HG03159 (cell line): ENCODE data around the gene TRIM13.
A peak's percentile ranks its signal among the peaks of the same experiment; 100 is the strongest.
"Not testable (repeated sequence)": the region's sequence is repeated elsewhere in the genome, so short reads cannot be mapped to it uniquely, and the experiment has no call there.

Source experiments
- ATAC-seq: cut with Tn5 transposase; IDR thresholded peaks from one replicate; pipeline ENCODE4 v1.9.1; 2021; ENCODE audit warnings: mild to moderate bottlenecking, moderate library complexity; ENCODE audit not compliant: unreplicated experiment

The TRIM13 gene, protein sequence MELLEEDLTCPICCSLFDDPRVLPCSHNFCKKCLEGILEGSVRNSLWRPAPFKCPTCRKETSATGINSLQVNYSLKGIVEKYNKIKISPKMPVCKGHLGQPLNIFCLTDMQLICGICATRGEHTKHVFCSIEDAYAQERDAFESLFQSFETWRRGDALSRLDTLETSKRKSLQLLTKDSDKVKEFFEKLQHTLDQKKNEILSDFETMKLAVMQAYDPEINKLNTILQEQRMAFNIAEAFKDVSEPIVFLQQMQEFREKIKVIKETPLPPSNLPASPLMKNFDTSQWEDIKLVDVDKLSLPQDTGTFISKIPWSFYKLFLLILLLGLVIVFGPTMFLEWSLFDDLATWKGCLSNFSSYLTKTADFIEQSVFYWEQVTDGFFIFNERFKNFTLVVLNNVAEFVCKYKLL

DNA sequence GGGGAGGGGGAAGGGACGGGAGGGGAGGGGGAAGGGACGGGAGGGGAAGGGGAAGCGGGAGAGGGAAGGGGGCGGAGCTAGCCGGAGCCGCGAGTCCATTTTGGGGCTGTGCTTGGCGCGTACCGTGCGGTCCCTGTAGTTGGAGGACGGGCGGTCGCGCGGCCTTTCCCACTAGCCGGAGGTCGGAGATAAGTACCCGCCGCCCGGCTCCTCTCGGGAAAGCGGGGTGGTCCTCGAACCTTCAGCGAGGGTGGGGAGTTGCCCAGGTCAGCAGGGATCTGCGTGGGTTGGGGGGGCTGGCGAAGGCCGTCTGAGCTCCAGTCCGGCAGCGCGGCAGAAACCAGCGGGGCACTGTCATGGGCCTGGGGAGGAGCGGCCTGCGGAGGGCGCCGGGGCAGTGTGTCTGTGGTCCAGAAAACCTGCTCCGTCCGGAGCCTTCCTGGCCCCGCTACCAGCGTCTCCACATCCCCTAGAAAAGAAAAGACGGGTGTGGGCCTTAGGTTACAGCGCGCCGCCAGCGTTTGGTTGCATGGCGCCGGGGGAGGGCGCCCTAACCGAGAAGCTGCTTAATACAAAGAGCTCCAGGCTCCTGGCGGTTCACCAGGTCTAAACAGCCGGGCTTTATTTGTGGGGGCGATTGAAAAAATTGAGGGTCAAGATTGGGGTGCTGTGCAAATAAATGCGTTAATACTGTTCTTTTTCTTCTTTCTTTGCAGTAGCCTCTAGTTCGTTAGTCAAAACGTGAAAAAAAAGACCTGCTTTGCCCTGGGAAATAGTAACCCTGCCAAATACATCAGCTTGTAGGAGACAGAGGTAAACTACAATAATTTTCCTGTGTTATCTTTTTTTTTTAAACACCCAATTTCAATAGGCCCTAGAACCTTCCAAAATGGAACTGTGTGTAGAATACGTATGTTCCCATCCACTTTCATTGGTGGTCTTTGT, at the start of gene TRIM13:
Gene TRIM13 (plus strand): TSS at position 92 of the 945 bp plus-strand sequence. CDS start 14,899 bp downstream, outside the sequence.
- ATAC-seq: peak; percentile 75

DNA sequence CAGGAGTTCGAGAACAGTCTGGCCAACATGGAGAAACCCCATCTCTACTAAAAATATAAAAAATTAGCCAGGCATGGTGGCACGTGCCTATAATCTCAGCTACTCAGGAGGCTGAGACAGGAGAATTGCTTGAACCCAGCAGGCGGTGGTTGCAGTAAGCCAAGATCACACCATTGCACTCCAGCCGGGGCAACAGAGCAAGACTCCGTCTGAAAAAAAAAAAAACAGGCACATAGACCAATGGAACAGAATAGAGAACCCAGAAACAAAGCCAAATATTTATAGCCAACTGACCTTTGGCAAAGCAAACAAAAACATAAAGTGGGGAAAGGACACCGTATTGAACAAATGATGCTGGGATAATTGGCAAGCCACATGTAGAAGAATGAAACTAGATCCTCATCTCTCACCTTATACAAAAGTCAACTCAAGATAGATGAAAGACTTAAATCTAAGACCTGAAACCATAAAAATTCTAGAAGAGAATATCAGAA, 48.0 kb upstream of the TRIM13 start:
- not testable (repeated sequence) for ATAC-seq

DNA sequence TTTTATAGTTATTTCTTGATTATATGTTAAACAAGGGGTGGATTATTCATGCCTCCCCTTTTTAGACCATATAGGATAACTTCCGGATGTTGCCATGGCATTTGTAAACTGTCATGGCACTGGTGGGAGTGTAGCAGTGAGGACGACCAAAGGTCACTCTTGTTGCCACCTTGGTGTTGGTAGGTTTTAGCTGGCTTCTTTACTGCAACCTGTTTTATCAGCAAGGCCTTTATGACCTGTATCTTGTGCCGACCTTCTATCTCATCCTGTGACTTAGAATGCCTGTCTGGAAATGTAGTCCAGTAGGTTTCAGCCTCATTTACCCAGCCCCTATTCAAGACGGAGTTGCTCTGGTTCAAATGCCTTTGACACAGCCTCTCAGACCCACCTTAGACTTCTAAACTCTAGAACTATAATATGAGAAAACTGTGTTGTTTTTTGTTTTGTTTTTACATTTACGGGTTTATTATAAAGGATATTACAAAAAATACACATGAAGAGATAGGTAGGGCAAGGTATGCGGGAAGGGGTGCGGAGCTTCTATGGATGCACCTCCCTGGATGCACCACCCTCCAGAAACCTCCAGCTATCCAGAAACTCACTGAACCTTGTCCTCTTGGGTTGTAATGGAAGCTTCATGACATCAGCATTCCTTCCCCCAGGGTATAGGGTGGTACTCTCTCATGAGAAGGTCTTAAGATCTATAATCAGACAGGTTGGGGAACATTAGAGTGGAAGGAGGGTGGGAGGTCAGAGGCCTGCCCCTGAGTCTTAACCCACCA, 44.9 kb upstream of the TRIM13 start:
- ATAC-seq: no peak

DNA sequence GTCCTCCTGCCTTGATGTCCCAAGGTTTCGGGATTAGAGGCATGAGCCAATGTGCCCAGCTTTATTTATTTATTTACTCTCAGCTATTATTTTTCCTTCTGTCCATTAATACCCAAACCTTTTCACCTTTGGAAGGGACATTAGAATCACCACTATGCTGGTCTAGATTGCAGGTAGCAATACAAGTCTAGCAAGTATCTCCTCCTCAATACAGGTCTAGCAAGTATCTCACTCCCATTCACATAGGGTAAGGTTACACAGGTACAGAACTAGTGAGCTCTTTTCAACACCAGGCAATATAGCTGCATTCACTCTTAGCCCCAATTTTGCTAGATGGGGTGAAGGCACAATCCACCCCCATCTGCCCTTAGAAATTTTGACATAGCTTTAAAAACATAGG, 43.3 kb upstream of the TRIM13 start:
- no peak for ATAC-seq

DNA sequence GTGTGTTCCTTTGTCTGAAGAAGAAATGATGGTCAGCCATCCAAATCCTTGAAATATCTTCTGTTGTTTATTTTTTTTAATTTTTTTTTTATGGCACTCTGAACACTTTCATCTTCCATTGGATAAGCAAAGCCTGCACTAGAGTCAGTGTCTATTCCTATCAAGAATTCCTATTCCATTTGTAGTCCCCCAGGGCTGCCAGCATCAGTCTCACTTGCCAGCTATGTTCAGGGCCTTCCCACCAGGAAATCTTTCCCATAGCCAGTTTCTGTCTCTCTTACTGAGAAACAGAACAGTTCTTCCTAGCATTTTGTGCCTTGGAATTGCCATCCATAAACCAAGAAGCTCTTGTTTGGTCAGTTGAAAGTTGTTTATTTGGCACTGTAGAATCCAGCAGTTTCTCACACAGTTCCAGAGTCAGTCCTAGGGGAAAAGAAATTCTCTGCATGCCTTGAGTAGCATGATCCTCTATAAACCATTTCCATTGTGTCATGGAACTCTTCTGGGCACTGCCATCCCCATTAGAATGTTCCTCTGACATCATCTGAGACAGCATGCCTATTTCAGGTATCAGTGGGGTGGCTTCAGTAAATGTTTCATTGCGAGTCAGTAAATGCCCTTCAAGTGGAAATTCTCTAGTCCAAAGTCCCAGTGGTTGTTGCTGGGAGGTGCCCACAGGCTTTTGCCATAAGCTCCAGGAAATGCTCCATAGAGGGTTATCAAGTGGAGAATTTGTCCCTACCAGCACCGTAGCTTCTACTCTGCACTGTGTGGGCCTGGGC, 42.0 kb upstream of the TRIM13 start:
- ATAC-seq: no peak

DNA sequence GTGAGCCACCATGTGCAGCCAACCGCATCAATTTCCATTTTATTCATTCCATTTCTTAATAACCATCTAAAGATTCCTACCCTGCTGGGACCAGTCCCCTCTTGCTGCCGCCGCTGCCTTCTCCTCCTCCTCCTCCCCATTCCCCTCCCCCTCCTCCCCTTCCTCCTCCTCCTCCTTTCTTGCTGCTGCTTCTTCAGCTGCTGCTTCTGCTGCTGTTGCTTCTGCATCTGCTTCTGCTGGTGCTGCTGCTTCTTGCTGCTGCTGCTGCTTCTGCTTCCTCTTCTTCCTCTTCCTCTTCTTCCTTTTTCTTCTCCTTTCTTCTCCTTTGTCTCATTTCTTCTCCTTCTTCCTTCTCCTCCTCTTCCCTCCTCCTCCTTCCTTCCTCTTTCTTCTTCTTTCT, 40.7 kb upstream of the TRIM13 start:
- ATAC-seq: no peak

DNA sequence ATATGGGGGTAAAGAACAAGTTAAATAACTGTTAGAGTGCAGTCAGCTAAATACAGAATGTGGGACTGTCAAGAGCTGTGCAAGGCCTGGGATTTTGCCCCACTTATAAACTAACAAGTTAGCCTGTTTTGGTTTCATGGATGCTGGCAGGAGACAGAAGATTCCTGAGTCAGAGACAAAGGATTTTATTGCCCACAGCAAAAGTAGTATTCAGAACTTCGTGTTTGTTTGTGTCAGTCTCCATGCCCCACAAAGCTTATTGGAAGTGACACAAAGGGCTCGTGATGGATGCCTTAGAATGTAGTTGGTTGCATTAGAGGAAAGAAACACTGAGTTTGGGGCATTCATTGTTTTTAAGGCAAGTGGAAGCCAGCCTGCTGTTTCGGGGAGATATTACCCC, 38.5 kb upstream of the TRIM13 start:
- ATAC-seq: no peak

DNA sequence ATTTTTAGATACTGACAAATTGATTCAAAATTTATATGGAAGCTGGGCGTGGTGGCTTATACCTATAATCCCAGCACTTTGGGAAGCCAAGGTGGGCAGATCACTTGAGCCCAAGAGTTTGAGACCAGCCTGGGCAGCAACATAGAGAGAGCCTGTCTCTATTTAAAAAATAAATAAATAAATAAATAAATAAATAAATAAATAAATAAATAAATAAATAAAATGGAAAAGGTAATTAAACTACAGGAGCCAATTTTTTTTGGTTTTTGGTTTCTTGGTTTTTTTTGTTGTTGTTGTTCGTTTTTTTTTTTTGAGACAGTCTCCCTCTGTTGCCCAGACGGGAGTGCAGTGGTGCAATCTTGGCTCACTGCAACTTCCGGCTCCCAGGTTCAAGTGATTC, 29.4 kb upstream of the TRIM13 start:
- ATAC-seq: no peak

DNA sequence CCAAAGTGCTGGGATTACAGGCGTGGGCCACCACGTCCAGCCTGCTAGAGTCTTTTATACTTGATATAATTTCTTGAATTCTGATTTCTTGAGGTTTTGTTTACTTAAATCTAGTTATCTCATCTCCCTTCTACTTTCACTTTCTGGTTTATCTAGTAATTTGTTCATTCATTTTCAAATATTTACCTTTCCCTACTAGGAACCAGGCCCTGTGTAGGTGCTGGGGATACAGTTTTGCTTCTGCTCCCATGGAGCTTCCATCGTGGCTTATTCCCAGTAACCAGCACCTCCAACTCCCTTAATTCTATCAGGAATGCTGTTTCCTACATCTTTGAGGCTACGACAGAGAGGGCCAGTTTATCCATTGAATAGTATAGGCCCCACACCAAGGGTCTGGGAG, 24.1 kb upstream of the TRIM13 start:
- no peak for ATAC-seq

DNA sequence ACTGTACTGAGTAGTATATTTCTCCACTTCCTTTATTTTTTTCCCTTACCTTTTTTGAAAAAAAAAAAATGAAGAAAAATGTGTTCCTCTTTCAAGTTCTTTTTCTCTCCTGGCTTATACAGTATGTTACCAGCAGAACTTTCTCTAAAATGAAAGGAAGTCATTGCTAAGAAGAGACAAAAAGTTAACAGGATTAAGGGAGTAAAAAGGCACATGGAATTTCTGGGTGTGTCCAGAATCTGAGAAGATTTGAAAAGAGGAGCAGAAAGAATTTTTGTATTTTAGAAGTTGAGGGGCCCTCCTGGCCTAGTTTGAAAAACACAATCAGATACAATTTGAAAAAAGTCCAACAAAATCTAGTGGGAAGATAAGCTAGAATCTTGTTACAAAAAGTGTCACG, 21.0 kb upstream of the TRIM13 start:
- no peak for ATAC-seq

DNA sequence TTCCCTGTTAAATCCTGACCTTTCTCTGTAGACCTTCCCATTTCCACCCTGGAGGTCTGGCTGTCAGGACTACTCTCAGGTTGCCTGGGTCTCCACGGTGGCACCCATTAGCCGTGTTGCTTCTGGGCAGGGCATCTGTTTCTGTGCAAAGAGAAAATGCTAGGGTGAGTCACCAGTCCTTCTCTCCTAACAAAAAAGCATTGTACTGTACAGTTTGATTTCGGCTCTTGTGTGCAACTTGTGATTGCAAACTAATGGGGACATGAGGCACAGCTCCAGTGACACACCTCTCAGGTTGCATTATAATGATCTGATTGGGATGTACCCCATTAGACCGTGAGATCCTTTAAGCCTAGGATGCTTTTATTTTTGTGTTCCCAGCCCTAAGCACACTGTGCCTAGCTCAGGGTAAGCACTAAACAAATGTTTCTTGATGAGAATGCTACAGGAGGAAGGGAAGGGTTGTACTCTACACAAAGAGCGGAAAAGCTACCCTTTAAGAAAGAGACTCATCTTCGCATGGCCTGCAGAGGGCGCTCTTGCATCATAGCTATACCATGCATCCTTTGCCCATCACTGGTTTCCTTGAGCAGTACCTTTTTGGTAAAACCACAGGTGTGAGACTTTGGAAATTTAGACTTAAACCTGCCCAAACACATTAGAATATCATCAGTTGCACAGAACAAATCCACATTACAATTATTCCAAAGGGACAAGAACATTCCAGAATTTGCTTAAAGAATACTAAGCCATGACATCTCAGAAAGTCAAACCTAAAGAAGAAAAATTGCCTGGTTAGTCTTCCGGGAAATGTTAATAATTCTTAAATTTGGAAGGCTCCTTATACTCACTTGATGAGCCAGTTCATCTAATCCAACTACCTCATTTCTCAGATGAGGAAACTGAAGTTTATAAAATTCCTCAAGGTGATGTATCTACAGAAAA, 20.3 kb upstream of the TRIM13 start:
- ATAC-seq: no peak

DNA sequence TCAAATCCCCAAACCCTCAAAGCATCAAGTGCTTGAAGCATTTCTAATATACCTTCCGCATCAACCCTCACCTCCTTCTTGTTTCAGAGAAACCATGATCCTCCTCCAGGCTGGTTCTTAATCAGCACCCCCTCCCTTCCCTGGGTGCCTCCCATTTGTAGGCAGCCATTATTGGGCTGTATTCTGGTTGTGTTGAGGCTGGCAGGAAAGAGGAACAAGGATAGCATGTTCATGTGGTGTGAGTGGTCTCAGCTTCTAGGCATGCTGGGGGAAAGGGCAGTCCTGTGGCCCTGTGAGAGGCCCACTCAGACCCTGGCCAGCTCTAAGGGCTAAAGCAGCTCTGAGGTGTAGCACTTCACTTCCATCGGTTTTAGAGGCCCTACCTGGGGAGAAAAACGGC, 18.9 kb upstream of the TRIM13 start:
- no peak for ATAC-seq

DNA sequence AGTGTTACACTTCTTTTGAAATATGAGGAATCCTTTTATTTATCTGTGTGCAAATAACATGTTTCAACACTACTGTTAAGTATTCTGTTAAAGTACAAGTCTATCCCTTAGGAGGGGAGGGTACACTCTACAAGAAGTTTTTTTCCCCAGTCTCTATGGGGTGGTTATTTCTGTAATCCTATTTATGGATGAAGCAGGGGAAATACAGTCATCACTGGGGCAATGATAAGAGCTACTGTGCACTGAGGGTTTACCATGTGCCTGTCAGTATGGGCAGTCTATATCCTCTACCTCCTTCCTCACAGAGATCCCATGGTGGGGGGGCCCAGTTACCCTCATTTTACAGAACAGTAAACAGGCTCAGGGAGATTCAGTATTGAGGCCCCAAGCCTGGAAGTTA, 16.6 kb upstream of the TRIM13 start:
- no peak for ATAC-seq

DNA sequence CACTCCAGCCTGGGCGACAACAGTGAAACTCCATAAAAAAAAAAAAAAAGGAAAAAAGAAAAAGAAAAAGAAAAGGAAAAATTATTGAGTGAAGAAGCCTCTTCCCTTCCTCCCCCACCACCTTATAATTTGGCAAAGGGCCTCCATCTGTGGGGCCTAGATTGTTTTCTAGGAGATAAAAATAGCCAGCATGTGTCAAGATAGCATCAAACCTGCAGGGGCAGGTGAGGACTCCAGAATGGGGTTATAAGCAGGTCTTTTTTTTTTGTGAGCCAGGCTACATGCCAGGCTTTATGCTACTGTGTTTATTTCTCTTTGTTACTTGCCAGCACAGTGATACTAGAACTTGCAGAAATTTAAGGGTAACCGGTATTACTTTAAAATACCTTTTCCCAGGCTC, 11.7 kb upstream of the TRIM13 start:
- no peak for ATAC-seq

DNA sequence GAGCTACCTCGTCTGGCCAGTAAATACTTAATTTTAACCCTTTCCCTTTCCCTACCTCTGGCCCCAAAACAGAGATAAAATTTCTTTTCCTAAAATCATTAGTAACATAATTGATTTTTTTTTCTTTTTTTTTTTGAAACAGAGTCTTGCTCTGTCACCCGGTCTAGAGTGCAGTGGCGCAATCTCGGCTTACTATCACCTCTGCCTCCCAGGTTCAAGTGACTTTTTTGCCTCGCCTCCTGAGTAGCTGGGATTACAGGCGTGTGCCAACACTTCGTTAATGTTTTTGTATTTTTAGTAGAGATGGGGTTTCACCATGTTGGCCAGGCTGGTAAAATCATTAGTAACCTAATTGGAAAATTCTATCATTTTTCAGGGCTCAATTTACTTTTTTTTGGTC, 10.4 kb upstream of the TRIM13 start:
- ATAC-seq: no peak

DNA sequence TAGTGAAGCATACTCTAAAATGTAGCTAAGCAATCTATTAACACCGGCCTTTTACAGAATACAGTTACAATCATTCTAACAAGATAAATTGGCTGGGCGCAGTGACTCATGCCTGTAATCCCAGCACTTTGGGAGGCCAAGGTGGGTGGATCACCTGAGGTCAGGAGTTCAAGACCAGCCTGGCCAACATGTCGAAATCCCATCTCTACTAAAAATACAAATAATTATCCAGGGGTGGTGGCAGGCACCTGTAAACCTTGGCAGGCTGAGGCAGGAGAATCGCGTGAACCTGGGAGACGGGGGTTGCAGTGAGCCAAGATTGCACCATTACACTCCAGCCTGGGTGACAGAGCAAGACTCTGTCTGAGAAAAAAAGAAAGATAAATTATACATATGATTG, 6.2 kb upstream of the TRIM13 start:
- not testable (repeated sequence) for ATAC-seq

DNA sequence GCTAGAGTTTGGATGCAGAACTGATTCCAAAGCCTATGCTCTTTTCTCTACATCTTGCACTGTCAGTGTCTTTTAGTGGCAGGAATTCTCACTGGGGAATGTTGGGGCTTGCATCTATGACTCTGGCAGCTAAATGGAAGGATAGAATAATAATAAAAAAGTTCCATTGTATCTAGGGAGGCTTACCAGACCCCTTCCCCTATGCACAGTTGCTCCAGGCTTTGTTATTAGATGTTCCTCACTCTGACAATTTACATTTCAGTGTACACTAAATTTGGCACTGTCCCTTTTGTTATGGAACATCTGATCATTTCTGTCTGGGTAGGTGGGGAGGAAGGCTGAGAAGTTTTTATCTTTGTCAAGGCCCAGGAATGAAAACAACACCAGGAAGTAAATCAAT, 3.7 kb upstream of the TRIM13 start:
- ATAC-seq: no peak

DNA sequence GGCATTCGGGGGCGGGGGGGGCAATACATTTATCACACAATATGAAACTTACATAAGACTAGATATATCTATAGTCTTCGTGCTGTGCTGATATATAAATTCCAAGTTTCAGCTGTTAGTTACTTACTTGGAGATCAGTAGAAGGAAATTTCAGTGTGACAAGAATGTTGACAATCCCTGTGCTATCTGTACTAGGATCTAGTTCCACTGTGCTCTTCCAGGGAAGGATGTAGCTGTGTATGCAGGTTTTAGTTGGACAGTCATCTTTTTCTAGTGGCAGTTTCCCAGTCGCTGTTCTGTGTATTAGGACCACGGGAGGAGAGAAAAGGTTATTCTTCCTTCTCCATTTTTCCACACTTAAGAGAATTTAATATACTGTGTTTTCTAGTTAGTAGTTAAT, 3.2 kb upstream of the TRIM13 start:
- no peak for ATAC-seq

DNA sequence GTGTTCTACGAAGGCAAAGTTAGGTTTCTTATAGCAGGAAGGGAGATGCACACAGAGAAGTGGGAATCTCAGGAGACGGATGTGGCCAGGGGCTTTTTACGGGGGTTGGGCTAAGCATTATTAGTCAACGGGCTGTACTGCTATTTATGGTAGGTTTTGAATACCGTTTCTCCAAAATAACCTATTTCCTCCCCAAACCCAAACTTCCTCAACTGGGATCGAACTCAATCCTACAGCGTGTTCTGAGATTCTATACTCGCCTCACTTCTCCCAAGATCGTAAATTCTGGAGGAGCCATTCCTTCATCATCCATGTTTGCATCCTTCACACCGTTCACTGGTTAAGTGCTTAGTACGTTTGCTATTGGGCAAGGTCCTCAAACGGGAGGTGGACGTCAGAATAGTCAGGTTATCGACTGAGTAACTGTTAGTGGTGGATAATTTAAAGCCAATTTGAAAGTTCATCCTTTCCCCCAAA, 1.2 kb upstream of the TRIM13 start:
- ATAC-seq: no peak
